ENCODE data around the gene TOR1AIP2.
"Not testable (repeated sequence)": the region's sequence is repeated elsewhere in the genome, so short reads cannot be mapped to it uniquely, and the experiment has no call there.

The TOR1AIP2 gene

GRCh38 chr1:179872558-179872957, 5.0 kb downstream of the TOR1AIP2 start:
- Histone ChIP-seq H3K9me3 (ENCODE audit: low read length) (no peaks in the 10 kb centered on the region), H3K4me3 (ENCODE audit: low read depth in 1 of 2, low read length in 2 of 2) (no peak overlapping the region), H3K9ac (ENCODE audit: low read length) (no peak overlapping the region), H3K27ac (ENCODE audit: low read depth, low read length) (no peak overlapping the region), H3K4me1 (ENCODE audit: insufficient read depth, low read length) (peaks cover 42% of the 10 kb centered on the region), H3K27me3 (ENCODE audit: control insufficient read depth in 1 of 2, insufficient read depth in 2 of 2, low read length in 2 of 2) (no peaks in the 10 kb centered on the region), H3K36me3 (ENCODE audit: insufficient read depth, low read length) (peaks cover 23% of the 10 kb centered on the region)

- H3K36me3 ChIP-seq (ENCODE audit: insufficient read depth, low read length), result peaks cover 23% of the 10 kb centered on the region
- no peak overlapping the region for H3K9ac ChIP-seq (ENCODE audit: low read length)
- peaks cover 42% of the 10 kb centered on the region for H3K4me1 ChIP-seq (ENCODE audit: insufficient read depth, low read length)
- no peaks in the 10 kb centered on the region for H3K27me3 ChIP-seq (ENCODE audit: control insufficient read depth in 1 of 2, insufficient read depth in 2 of 2, low read length in 2 of 2)
- H3K27ac ChIP-seq (ENCODE audit: low read depth, low read length), result no peak overlapping the region
- no peak overlapping the region for H3K4me3 ChIP-seq (ENCODE audit: low read depth in 1 of 2, low read length in 2 of 2)
- H3K9me3 ChIP-seq (ENCODE audit: low read length), result no peaks in the 10 kb centered on the region
Observed at GRCh38 chr1:179871940-179872339, 5.7 kb downstream of the TOR1AIP2 start.

GRCh38 chr1:179870870-179871269, 6.7 kb downstream of the TOR1AIP2 start:
- Histone ChIP-seq H3K4me3 (ENCODE audit: low read depth in 1 of 2, low read length in 2 of 2) (no peak overlapping the region), H3K4me1 (ENCODE audit: insufficient read depth, low read length) (peaks cover 32% of the 10 kb centered on the region), H3K9me3 (ENCODE audit: low read length) (no peaks in the 10 kb centered on the region), H3K36me3 (ENCODE audit: insufficient read depth, low read length) (peaks cover 24% of the 10 kb centered on the region), H3K27me3 (ENCODE audit: control insufficient read depth in 1 of 2, insufficient read depth in 2 of 2, low read length in 2 of 2) (no peaks in the 10 kb centered on the region), H3K27ac (ENCODE audit: low read depth, low read length) (no peak overlapping the region), H3K9ac (ENCODE audit: low read length) (no peak overlapping the region)

- no peaks in the 10 kb centered on the region for H3K9me3 ChIP-seq (ENCODE audit: low read length)
- no peak overlapping the region for H3K27ac ChIP-seq (ENCODE audit: low read depth, low read length)
- no peaks in the 10 kb centered on the region for H3K27me3 ChIP-seq (ENCODE audit: control insufficient read depth in 1 of 2, insufficient read depth in 2 of 2, low read length in 2 of 2)
- H3K36me3 ChIP-seq (ENCODE audit: insufficient read depth, low read length), result peaks cover 31% of the 10 kb centered on the region
- H3K9ac ChIP-seq (ENCODE audit: low read length), result no peak overlapping the region
- peaks cover 24% of the 10 kb centered on the region for H3K4me1 ChIP-seq (ENCODE audit: insufficient read depth, low read length)
- H3K4me3 ChIP-seq (ENCODE audit: low read depth in 1 of 2, low read length in 2 of 2), result no peak overlapping the region
Observed at GRCh38 chr1:179867493-179868330, 9.9 kb downstream of the TOR1AIP2 start.

GRCh38 chr1:179866616-179867015, 11.0 kb downstream of the TOR1AIP2 start:
- peaks cover 16% of the 10 kb centered on the region for H3K4me1 ChIP-seq (ENCODE audit: insufficient read depth, low read length)
- no peaks in the 10 kb centered on the region for H3K9me3 ChIP-seq (ENCODE audit: low read length)
- H3K27ac ChIP-seq (ENCODE audit: low read depth, low read length), result no peak overlapping the region
- peaks cover 31% of the 10 kb centered on the region for H3K36me3 ChIP-seq (ENCODE audit: insufficient read depth, low read length)
- no peak overlapping the region for H3K4me3 ChIP-seq (ENCODE audit: low read depth in 1 of 2, low read length in 2 of 2)
- H3K27me3 ChIP-seq (ENCODE audit: control insufficient read depth in 1 of 2, insufficient read depth in 2 of 2, low read length in 2 of 2), result no peaks in the 10 kb centered on the region
- no peak overlapping the region for H3K9ac ChIP-seq (ENCODE audit: low read length)

GRCh38 chr1:179865377-179865776, 12.2 kb downstream of the TOR1AIP2 start:
- H3K27ac ChIP-seq (ENCODE audit: low read depth, low read length), result no peak overlapping the region
- no peaks in the 10 kb centered on the region for H3K9me3 ChIP-seq (ENCODE audit: low read length)
- H3K4me3 ChIP-seq (ENCODE audit: low read depth in 1 of 2, low read length in 2 of 2), result no peak overlapping the region
- H3K27me3 ChIP-seq (ENCODE audit: control insufficient read depth in 1 of 2, insufficient read depth in 2 of 2, low read length in 2 of 2), result no peaks in the 10 kb centered on the region
- peaks cover 36% of the 10 kb centered on the region for H3K36me3 ChIP-seq (ENCODE audit: insufficient read depth, low read length)
- H3K4me1 ChIP-seq (ENCODE audit: insufficient read depth, low read length), result peaks cover 6% of the 10 kb centered on the region
- H3K9ac ChIP-seq (ENCODE audit: low read length), result no peak overlapping the region

- Histone ChIP-seq H3K4me3 (ENCODE audit: low read depth in 1 of 2, low read length in 2 of 2) (no peak overlapping the region), H3K4me1 (ENCODE audit: insufficient read depth, low read length) (no peaks in the 10 kb centered on the region), H3K36me3 (ENCODE audit: insufficient read depth, low read length) (peaks cover 33% of the 10 kb centered on the region)
Observed at GRCh38 chr1:179860652-179861051, 17.0 kb downstream of the TOR1AIP2 start.

GRCh38 chr1:179857009-179857408, 20.6 kb downstream of the TOR1AIP2 start:
- no peak overlapping the region for H3K27ac ChIP-seq (ENCODE audit: low read depth, low read length)
- H3K9ac ChIP-seq (ENCODE audit: low read length), result no peak overlapping the region
- no peak overlapping the region for H3K4me3 ChIP-seq (ENCODE audit: low read depth in 1 of 2, low read length in 2 of 2)
- H3K9me3 ChIP-seq (ENCODE audit: low read length), result no peaks in the 10 kb centered on the region
- H3K27me3 ChIP-seq (ENCODE audit: control insufficient read depth in 1 of 2, insufficient read depth in 2 of 2, low read length in 2 of 2), result no peaks in the 10 kb centered on the region
- peaks cover 17% of the 10 kb centered on the region for H3K36me3 ChIP-seq (ENCODE audit: insufficient read depth, low read length)
- no peaks in the 10 kb centered on the region for H3K4me1 ChIP-seq (ENCODE audit: insufficient read depth, low read length)

More at GRCh38 chr1:179860652-179861051, 17.0 kb downstream of the TOR1AIP2 start:
- Histone ChIP-seq H3K27me3 (ENCODE audit: control insufficient read depth in 1 of 2, insufficient read depth in 2 of 2, low read length in 2 of 2) (no peaks in the 10 kb centered on the region), H3K9ac (ENCODE audit: low read length) (no peak overlapping the region), H3K9me3 (ENCODE audit: low read length) (no peaks in the 10 kb centered on the region), H3K27ac (ENCODE audit: low read depth, low read length) (no peak overlapping the region)

GRCh38 chr1:179856296-179856695, 21.3 kb downstream of the TOR1AIP2 start:
- Histone ChIP-seq H3K27me3 (ENCODE audit: control insufficient read depth in 1 of 2, insufficient read depth in 2 of 2, low read length in 2 of 2) (no peaks in the 10 kb centered on the region), H3K4me3 (ENCODE audit: low read depth in 1 of 2, low read length in 2 of 2) (no peak overlapping the region), H3K4me1 (ENCODE audit: insufficient read depth, low read length) (no peaks in the 10 kb centered on the region), H3K36me3 (ENCODE audit: insufficient read depth, low read length) (peaks cover 17% of the 10 kb centered on the region), H3K9me3 (ENCODE audit: low read length) (no peaks in the 10 kb centered on the region), H3K27ac (ENCODE audit: low read depth, low read length) (no peak overlapping the region), H3K9ac (ENCODE audit: low read length) (no peak overlapping the region)

- not testable (repeated sequence) for H3K9me3 ChIP-seq (ENCODE audit: low read length); H3K4me3 ChIP-seq (ENCODE audit: low read depth in 1 of 2, low read length in 2 of 2); H3K4me1 ChIP-seq (ENCODE audit: insufficient read depth, low read length); H3K27ac ChIP-seq (ENCODE audit: low read depth, low read length); H3K27me3 ChIP-seq (ENCODE audit: control insufficient read depth in 1 of 2, insufficient read depth in 2 of 2, low read length in 2 of 2); H3K9ac ChIP-seq (ENCODE audit: low read length)
- H3K36me3 ChIP-seq (ENCODE audit: insufficient read depth, low read length), result peaks cover 20% of the 10 kb centered on the region
Observed at GRCh38 chr1:179855831-179856230, 21.8 kb downstream of the TOR1AIP2 start.

GRCh38 chr1:179853102-179853501, 24.5 kb downstream of the TOR1AIP2 start:
- no peak overlapping the region for H3K9ac ChIP-seq (ENCODE audit: low read length)
- no peaks in the 10 kb centered on the region for H3K27me3 ChIP-seq (ENCODE audit: control insufficient read depth in 1 of 2, insufficient read depth in 2 of 2, low read length in 2 of 2)
- no peak overlapping the region for H3K27ac ChIP-seq (ENCODE audit: low read depth, low read length)
- no peaks in the 10 kb centered on the region for H3K9me3 ChIP-seq (ENCODE audit: low read length)
- H3K4me3 ChIP-seq (ENCODE audit: low read depth in 1 of 2, low read length in 2 of 2), result no peak overlapping the region
- peaks cover 28% of the 10 kb centered on the region for H3K36me3 ChIP-seq (ENCODE audit: insufficient read depth, low read length)
- no peaks in the 10 kb centered on the region for H3K4me1 ChIP-seq (ENCODE audit: insufficient read depth, low read length)

- no peak overlapping the region for H3K9ac ChIP-seq (ENCODE audit: low read length)
- H3K4me3 ChIP-seq (ENCODE audit: low read depth in 1 of 2, low read length in 2 of 2), result no peak overlapping the region
- no peak overlapping the region for H3K27ac ChIP-seq (ENCODE audit: low read depth, low read length)
- no peaks in the 10 kb centered on the region for H3K27me3 ChIP-seq (ENCODE audit: control insufficient read depth in 1 of 2, insufficient read depth in 2 of 2, low read length in 2 of 2)
- no peaks in the 10 kb centered on the region for H3K4me1 ChIP-seq (ENCODE audit: insufficient read depth, low read length)
- peaks cover 31% of the 10 kb centered on the region for H3K36me3 ChIP-seq (ENCODE audit: insufficient read depth, low read length)
- no peaks in the 10 kb centered on the region for H3K9me3 ChIP-seq (ENCODE audit: low read length)
Observed at GRCh38 chr1:179848233-179848632, 29.4 kb downstream of the TOR1AIP2 start.

All from muscle layer of colon (tissue), 2 donors.